ENCODE results near the gene STOX1.
A peak's percentile ranks its signal among the peaks of the same experiment; 100 is the strongest.
"Not testable (repeated sequence)": the region's sequence is repeated elsewhere in the genome, so short reads cannot be mapped to it uniquely, and the experiment has no call there.

Gene STOX1, protein sequence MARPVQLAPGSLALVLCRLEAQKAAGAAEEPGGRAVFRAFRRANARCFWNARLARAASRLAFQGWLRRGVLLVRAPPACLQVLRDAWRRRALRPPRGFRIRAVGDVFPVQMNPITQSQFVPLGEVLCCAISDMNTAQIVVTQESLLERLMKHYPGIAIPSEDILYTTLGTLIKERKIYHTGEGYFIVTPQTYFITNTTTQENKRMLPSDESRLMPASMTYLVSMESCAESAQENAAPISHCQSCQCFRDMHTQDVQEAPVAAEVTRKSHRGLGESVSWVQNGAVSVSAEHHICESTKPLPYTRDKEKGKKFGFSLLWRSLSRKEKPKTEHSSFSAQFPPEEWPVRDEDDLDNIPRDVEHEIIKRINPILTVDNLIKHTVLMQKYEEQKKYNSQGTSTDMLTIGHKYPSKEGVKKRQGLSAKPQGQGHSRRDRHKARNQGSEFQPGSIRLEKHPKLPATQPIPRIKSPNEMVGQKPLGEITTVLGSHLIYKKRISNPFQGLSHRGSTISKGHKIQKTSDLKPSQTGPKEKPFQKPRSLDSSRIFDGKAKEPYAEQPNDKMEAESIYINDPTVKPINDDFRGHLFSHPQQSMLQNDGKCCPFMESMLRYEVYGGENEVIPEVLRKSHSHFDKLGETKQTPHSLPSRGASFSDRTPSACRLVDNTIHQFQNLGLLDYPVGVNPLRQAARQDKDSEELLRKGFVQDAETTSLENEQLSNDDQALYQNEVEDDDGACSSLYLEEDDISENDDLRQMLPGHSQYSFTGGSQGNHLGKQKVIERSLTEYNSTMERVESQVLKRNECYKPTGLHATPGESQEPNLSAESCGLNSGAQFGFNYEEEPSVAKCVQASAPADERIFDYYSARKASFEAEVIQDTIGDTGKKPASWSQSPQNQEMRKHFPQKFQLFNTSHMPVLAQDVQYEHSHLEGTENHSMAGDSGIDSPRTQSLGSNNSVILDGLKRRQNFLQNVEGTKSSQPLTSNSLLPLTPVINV

DNA sequence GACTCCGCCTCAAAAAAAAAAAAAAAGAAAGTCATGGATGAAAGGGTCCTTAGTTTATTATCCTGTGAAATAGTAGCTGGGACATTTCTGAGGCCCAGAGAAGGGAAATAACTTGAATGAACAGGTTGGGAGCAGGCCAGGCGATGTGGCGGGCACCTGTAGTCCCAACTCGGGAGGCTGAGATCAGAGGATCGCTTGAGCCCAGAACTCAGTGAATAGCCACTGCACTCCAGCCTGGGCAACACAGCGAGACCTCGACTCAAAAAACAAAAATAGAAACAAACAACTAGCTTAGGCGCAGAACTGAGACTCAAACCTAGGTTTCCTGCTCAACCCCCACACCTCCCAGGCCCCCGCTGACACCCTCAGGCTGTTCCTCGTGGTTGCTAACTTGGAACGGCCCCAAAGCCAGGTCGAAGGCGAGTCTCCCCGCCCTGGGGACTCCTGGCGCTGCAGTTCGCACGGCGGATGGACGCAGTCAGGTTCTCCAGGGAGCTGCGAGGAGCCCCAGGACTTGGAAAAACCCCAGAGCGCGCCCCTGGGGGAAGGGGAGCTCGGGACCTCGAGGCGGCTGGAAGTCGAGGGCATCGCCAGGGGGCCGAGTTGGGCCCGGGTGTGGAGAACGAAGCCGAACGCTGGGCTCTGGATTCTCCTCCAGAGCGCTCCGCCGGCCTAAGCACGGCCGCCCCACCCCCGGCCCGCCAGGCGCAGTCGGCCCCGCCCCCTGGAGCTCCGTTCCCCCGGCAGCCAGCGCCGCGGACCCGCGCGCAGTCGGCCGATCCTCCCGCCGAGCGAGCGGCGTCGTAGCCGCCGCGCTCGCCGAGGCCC lies at the start of gene STOX1:
TSS of gene STOX1 (plus strand) at position 768 of the 828 bp plus-strand sequence. CDS start 93 bp downstream, outside the sequence.
- DNase-seq: peak; percentile 55

DNA sequence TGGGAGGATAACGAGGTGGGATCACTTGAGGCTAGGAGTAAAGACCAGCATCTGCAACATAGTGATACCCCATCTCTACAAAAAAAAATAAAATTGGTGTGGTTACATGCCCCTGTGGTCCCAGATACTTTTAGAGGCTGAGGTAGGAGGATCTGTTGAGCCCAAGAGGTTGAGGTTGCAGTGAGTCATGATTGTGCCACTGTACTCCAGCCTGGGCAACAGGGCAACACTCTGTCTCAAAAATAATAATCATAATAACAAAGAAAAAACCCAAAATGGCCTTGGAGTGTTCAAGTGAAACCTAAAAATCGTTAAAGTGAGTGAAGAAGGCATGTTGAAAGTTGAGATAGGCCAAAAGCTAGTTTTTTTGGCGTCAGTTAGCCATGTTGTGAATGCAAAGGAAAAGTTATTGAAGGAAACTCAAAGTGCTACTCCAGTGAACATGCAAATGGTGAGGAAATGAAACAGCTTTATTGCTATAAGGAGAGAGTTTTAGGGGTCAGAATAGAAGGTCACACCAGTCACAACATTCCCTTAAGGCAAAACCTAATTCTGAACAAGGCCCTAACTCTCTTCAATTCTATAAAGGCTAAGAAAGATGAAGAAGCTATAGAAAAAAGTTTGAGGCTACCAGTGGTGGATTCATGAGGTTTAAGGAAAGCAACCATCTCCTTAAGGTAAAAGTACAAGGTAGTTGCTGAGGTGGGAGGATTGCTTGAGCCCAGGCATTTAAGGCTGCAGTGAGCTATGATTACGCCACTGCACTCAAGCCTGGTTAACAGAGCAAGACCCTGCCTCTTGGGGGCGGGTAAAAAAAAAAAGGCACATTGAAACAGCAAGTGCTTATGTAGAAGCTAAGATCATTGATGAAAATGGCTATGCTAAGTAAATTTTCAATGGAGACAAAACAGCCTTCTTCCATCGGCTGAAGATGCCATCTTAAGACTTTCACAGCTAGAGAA lies 45.4 kb upstream of the STOX1 start:
- DNase-seq: no peak

DNA sequence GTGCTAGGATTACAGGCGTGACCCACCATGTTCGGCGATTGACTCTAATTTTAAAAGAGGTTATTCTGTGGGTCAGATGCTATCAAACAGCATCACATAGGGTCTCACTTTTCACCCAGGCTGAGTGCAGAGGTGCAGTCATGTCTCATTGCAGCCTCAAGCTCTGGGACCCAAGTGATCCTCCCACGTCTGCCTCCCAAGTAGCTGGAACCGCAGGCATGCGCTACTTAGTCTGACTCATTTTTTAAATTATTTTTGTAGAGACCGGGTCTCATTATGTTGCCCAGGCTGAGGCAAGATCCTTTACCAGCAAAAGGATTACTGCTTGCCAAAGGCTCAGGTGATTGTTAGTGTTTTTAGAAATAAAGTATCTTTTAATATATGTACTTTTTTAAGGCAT lies 42.9 kb upstream of the STOX1 start:
- no peak for DNase-seq

DNA sequence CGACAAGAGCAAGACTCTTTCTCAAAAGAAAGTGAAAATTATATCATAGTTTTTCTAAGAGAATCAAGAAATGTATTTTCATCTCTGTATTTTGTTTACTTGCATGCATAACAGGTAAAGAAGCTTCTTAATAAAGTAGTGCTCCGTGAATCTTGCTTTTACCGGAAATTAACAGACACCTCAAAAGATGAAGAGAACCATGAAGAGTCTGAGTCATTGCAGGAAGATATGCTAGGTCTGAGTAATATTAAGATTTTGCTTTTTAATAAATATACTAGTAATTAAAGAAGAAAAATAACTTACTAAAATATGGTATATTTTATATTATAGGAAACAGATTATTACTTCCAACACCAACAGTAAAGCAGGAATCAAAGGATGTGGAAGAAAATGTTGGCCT lies 39.5 kb upstream of the STOX1 start:
- no peak for DNase-seq

DNA sequence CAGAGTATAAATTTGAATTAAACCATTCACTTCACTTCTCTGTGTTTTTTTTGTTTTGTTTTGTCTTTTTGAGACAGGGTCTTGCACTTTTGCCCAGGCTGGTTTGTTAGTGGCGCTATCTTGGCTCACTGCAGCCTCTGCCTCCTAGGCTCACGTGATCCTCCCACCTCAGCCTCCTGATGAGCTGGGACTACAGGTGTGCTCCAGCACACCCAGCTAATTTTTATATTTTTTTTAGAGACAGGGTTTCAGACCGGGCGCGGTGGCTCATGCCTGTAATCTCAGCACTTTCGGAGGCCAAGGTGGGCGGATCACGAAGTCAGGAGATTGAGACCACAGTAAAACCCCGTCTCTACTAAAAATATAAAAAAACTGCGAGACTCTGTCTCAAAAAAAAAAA lies 36.9 kb upstream of the STOX1 start:
- DNase-seq: no peak

DNA sequence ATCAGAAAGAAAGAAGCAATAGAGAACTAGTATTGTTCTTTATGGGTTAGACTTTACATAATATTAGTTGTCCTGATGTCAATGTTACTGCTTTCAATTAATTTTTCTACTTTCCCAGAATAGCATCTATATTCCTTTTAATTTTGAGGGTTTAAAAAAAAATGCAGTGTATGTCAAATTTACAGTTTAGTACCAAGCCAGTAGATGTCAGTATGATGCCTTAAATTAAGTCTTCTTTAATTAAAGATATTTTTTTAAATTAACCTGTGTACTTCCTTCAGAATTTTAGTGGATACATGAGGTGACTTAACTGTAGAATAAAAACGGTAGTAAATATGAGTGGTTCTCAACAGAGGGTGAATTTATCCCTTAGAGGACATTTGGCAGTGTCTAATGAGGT lies 35.2 kb upstream of the STOX1 start:
- peak; percentile 7 for DNase-seq

DNA sequence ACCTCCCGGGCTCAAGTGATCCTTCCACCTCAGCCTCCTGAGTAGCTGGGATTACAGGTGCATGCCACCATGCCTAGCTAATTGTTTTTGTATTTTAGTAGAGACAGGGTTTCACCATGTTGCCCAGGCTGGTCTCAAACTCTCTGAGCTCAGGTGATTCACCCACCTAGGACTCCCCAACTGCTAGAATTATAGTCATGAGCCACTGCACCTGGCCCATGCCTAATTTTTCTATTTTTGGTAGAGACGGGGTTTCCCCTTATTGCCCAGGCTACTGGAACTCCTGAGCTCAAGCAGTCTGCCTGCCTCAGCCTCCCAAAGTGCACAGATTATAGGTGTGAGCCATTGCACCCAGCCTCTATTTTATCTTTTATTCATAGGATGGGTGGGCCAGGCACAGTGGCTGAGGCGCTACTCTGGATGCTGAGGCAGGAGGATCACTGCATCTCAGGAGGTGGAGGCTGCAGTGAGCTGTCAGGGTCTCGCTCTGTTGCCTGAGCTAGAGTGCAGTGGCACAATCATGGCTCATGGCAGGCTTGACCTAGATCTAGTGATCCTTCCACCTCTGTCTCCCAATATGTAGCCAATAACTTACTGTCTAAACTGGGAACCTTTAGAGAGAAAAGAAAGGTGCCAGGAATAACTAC lies 31.3 kb upstream of the STOX1 start:
- DNase-seq: no peak

DNA sequence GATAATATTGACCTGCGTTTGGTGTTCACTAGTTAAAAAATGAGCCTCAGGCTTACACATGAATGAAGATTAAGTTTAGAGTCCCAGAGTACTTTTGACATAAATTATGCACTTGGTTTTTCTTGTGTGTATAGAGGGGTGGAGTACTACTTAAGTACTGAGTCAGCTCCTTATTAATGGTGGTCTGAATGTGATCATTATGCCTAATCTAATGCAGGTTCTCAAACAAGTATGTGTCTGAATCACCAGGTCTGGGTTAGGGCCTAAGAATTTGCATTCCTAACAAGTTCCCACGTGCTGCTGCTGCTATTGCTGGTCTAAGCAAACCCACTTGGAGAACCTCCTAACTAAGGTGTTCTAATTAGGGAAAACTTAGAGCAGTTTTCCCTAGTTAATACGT lies 30.7 kb upstream of the STOX1 start:
- no peak for DNase-seq

DNA sequence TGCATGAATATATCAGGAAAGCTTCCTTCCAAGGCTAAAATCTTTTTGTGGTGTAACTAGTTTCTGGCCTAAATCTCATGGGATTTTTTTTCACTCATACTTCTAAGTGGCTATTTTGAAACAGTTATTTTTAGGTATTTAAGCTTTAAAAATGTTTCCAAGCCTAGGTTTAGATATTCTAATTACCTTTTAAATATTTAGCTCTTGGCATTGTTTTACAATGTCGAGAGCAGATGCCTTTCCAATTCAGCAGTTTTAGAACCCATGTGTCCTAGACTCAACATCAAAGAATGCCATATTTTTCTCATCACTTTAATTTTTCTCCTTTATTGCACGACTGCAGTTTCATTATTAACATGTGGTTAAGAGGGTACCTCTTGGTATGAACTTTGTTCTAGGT lies 27.1 kb upstream of the STOX1 start:
- no peak for DNase-seq

DNA sequence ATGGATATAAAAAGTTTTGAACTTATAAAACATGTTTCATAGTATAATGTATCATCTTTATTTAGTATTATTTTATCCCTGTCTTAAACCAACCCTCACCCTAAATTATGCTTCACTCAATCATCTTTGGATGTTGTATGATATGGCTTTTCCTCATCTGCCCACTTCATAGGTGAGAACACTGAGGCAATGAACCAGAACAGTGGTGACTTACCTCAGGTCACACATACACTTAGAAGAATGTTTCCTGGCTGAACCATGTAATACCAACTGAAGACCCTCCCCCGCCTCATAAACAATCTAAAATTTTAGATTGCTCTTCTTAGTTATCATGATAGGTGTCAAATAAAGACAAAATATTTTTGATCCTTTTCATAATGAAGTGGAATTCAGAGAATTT lies 22.6 kb upstream of the STOX1 start:
- DNase-seq: no peak

DNA sequence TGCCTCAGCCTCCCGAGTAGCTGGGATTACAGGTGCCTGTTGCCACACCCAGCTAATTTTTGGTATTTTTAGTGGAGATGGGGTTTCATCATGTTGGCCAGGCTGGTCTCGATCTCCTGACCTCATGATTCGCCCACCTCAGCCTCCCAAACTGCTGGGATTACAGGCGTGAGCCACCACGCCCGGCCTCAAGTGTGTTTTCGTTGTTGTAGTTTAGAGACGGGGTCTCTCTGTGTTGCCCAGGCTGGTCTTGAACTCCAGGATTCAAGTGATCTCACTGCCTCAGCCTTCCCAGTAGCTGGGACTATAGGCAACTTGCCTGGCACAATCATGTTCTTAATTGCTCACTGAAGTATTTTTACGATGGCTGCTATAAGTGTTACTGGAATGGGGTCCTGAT lies 16.5 kb upstream of the STOX1 start:
- DNase-seq: not testable (repeated sequence)

DNA sequence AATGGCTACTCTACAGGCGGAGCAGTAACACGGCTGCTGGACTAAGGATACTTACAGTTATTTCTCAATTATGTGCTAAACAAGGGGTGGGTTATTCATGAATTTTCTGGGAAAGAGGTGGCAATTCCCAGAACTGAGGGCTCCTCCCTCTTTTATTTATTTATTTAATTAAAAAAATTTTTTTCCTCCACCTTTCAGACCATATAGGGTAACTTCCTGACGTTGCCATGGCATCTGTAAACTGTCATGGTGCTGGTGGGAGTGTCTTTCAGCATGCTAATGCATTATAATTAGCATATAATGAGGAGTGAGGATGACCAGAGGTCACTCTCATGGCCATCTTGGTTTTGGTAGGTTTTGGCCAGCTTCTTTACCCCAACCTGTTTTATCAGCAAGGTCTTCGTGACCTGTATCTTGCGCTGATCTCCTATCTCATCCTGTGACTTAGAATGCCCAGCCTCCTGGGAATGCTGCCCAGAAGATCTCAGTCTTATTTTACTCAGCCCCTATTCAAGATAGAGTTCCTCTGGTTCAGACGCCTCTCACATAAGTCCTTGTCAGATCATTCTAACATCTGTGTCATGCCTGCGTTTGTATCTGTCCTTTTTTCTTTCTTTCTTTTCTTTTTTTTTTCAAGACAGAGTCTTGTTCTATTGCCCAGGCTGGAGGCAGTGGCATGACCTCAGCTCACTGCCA lies 15.9 kb upstream of the STOX1 start:
- DNase-seq: no peak

DNA sequence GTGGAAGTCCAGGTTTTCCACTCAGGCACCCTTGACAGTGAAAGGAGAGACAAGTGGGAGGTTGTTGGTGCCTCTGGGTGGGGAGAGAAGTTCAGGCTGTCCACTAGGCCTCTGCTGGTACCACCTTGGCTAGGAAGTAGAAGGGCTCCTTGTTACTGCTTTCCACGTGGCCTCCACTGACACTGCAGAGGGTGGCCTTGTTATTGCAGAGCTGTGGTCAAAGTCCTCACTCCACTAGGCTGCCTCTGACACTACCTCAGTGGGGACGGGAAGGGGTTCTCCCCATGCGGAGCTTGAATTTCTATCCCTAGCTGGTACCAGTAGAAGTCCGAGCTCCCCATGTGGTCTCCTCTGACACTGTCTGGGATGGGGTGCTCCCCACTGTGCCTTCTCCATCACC lies 14.9 kb upstream of the STOX1 start:
- DNase-seq: no peak

DNA sequence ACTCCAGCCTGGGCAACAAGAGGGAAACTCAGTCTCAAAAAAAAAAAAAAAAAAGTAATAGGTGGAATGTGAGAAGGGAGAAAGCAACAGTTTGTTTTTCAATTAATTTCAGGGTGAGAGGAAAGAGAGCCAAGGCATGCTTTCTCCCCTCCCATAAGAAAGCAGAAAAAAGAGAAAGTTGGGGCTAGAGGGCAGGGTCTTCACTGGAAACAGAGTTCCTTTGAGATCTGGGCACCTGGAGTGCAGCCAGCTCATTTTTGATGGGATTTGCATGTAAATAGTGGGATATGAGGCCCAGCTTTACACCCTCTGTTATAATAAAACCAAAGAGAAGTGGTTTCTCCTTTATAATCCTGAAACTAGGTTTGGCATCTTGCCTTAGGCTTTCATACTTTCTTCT lies 13.8 kb upstream of the STOX1 start:
- DNase-seq: no peak

DNA sequence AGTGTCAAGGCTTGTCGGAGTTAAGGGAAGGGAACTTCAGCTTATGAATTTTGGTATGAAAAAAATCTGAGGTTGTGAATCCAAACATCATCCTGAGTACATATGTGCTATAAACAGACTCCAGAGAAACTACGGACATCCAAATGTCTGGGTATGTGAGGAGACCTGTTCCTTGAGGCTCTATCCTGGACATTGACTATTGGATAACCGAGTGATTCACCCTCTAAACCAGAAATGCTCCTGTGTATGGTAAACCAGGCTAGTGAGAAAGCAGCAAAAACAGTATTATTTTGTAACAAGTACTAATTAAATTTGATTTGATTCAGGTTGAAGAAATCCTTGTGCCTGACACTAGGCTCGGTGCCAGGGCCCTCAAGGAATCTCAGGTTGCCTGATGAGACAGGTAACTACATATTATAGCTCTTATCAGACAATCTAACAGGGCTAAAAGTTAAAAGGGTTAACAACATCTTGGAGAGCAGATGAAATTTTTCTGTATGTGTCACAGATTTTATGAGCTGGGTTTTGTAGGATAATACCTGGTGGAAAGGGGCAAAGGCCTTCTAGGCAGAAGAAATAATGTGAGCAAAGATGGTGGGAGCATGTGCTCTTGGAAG lies 10.4 kb upstream of the STOX1 start:
- no peak for DNase-seq

DNA sequence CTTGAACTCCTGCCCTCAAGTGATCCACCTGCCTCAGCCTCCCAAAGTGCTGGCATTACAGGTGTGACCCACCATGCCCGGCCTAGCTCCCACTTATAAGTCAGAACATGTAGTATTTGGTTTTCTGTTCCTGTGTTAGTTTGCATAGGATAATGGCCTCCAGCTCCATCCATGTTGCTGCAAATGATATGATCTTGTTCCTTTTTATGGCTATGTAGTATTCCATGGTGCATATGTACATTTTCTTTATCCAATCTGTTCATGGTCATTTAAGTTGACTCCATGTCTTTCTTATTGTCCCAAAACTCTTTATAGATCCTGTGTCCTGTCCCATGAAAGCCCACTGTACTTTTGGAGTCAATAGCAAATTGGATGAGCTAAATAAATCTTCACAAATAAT lies 7.0 kb upstream of the STOX1 start:
- DNase-seq: not testable (repeated sequence)

DNA sequence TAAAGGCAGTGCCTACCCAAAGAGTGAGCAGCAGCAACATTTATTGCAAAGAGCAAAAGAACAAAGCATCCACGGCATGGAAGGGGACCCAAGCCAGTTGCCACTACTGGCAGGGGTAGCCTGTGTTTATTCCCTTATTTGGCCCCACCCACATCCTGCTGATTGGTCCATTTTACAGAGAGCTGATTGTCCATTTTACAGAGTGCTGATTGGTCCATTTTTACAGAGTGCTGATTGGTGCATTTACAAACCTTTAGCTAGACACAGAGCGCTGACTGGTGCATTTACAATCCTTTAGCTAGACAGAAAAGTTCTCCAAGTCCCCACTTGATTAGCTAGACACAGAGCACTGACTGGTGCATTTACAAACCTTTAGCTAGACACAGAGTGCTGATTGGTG lies 4.7 kb upstream of the STOX1 start:
- not testable (repeated sequence) for DNase-seq

DNA sequence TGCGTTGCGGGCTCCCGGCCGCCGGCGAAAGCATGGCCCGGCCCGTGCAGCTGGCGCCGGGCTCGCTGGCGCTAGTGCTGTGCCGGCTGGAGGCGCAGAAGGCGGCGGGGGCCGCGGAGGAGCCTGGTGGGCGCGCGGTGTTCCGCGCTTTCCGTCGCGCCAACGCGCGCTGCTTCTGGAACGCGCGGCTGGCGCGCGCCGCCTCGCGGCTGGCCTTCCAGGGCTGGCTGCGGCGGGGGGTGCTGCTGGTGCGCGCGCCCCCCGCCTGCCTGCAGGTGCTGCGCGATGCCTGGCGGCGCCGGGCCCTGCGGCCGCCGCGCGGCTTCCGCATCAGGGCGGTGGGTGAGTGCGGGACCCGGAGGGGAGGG lies 245 bp downstream of the STOX1 start:
- DNase-seq: not testable (repeated sequence)

DNA sequence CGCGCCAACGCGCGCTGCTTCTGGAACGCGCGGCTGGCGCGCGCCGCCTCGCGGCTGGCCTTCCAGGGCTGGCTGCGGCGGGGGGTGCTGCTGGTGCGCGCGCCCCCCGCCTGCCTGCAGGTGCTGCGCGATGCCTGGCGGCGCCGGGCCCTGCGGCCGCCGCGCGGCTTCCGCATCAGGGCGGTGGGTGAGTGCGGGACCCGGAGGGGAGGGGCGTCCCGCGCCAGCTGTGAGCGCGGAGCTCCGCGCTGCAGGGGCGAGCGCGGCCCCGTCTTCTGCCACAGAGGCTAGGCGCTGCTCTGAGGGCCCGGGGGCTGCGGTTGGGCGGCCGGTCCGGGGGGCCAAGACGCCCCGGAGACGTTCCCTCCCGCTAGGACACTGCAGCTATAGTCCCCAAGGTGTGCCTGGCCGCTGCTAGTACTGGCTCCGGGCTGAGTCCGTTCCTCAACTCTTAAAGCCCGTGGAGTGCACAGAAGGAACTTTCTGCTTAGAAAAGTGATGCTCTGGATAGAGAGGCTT lies 811 bp downstream of the STOX1 start:
- not testable (repeated sequence) for DNase-seq

DNA sequence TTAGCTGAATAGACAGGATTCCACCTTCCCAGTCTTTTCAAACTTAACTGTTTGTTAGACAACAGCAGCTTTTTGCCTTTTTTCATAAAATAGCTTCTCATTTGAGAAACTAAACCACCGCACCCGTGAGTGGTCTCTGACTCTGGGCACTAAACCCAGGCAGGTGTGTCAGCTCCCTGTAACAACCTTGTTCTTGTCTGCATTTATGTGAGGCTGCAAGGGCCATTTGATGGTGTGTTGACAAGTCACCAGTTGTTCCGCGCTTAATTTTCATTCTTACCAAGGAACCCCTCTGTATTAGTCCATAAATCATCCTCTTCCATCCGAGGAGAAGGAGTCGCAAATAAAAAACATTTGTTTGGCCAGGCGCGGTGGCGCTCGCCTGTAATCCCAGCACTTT lies 1.5 kb downstream of the STOX1 start:
- no peak for DNase-seq
